Breast epithelium (tissue), 4 donors: ENCODE data around the gene ABHD8. TPM values are rescaled to one million over a fixed set of nuclear protein-coding genes. Genes with fewer than 3 reads are reported as not detected.

ENCODE experiments used
- DNase-seq, 2 donors: peaks; one replicate each; pipeline ENCODE4 v3.0.0-alpha.2; 2019; ENCODE audit warnings: low spot score in 2 of 2
- H3K27ac ChIP-seq, 2 donors: fragments of 200-600 bp; sonication (generic) in 1 of 2; one replicate each; pipeline ENCODE4 v1.5.1; 2016 to 2019; ENCODE audit warnings: mild to moderate bottlenecking in 1 of 2
- H3K27me3 ChIP-seq, 2 donors: fragments of 200-600 bp; sonication (generic) in 1 of 2; one replicate each; pipeline versions ENCODE4 v1.5.1 to v1.6.0; 2017 to 2019; ENCODE audit warnings: control low read depth in 1 of 2, mild to moderate bottlenecking in 1 of 2
- H3K36me3 ChIP-seq: fragments of 200-600 bp; one replicate; pipeline ENCODE4 v1.5.1; 2019
- H3K4me1 ChIP-seq, 2 donors: fragments of 200-600 bp; sonication (generic); one replicate each; pipeline ENCODE4 v1.5.1; 2016 to 2019; ENCODE audit warnings: control low read depth in 1 of 2
- H3K4me3 ChIP-seq, 3 donors: fragments of 200-600 bp; sonication (generic); 1 replicate in 2 of 3; 2 replicates in 1 of 3; pipeline ENCODE4 v1.5.1; 2016 to 2019; ENCODE audit warnings: mild to moderate bottlenecking in 3 of 3, moderate library complexity in 2 of 3
- H3K9me3 ChIP-seq, 2 donors: fragments of 200-600 bp; sonication (generic) in 1 of 2; one replicate each; pipeline ENCODE4 v1.5.1; 2016 to 2019; ENCODE audit warnings: control low read depth in 1 of 2
- POLR2A ChIP-seq: fragments of 450-650 bp; IDR thresholded peaks from one replicate; pipeline ENCODE4 v1.6.1; 2016; ENCODE audit warnings: antibody characterized with exemption, mild to moderate bottlenecking, moderate library complexity
- POLR2AphosphoS5 ChIP-seq, 3 donors: sonication (generic); formaldehyde crosslinking; IDR thresholded peaks; one replicate each; pipeline ENCODE4 v1.6.1; 2017; ENCODE audit warnings: antibody characterized with exemption in 3 of 3
- intact Hi-C: fragments of 100-400 bp; cut with DNase I; formaldehyde crosslinking; loops from one replicate; pipeline ENCODE4 v1.15.1; 2023; ENCODE audit warnings: low total_unique reads
- total RNA-seq, 3 donors: library from RNA; depleted of rRNA; stranded (reverse); fragments of >200 nt; gene quantifications; one replicate each; pipeline ENCODE4 v1.1.0, GENCODE V29; 2016
- TF ChIP-seq, protein P1 (sequence below), 3 donors: fragments of 450-650 bp; IDR thresholded peaks; one replicate each; pipeline ENCODE4 v1.5.1; 2016 to 2017; ENCODE audit warnings: antibody characterized with exemption in 3 of 3, mild to moderate bottlenecking in 3 of 3, moderate library complexity in 3 of 3

ABHD8 gene
- total RNA-seq, 3 donors from 2014 or later, result 6.7 to 14.4 (median 11.0) TPM

- no peak for TF ChIP-seq POLR2A
- TF ChIP-seq, protein P1, sequence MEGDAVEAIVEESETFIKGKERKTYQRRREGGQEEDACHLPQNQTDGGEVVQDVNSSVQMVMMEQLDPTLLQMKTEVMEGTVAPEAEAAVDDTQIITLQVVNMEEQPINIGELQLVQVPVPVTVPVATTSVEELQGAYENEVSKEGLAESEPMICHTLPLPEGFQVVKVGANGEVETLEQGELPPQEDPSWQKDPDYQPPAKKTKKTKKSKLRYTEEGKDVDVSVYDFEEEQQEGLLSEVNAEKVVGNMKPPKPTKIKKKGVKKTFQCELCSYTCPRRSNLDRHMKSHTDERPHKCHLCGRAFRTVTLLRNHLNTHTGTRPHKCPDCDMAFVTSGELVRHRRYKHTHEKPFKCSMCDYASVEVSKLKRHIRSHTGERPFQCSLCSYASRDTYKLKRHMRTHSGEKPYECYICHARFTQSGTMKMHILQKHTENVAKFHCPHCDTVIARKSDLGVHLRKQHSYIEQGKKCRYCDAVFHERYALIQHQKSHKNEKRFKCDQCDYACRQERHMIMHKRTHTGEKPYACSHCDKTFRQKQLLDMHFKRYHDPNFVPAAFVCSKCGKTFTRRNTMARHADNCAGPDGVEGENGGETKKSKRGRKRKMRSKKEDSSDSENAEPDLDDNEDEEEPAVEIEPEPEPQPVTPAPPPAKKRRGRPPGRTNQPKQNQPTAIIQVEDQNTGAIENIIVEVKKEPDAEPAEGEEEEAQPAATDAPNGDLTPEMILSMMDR (IDR thresholded peaks at IDR 0.05), result no peak
- TF ChIP-seq POLR2AphosphoS5 (IDR thresholded peaks at IDR 0.05), result no peak
- Histone ChIP-seq H3K27ac (no peak overlapping the region), H3K4me3 (no peak overlapping the region), H3K36me3 (peaks cover 7% of the 10 kb centered on the region), H3K9me3 (no peaks in the 10 kb centered on the region), H3K27me3 (peaks cover 0 to 3% of the 10 kb centered on the region in 2 donors), H3K4me1 (no peaks in the 10 kb centered on the region)
- DNase-seq, result no peak
- intact Hi-C loops, result loop anchor here (5.0 kb wide), 1 partner anchor 1363 kb away; the partner anchor contains the start of gene CRTC1
Observed at GRCh38 chr19:17319473-17320238, 16.4 kb upstream of the ABHD8 start.

- H3K27me3 ChIP-seq, result no peaks in the 10 kb centered on the region
Observed at GRCh38 chr19:17318966-17319365, 15.7 kb upstream of the ABHD8 start.

GRCh38 chr19:17314007-17314593, 10.9 kb upstream of the ABHD8 start:
- no peaks in the 10 kb centered on the region for H3K27me3 ChIP-seq
- intact Hi-C loops, result no loop called here
- H3K9me3 ChIP-seq, result no peaks in the 10 kb centered on the region
- no peaks in the 10 kb centered on the region for H3K36me3 ChIP-seq
- no peak overlapping the region for H3K27ac ChIP-seq
- peaks cover 5 to 7% of the 10 kb centered on the region in 2 donors for H3K4me1 ChIP-seq
- no peak for DNase-seq
- TF ChIP-seq POLR2A (no peak), POLR2AphosphoS5 (IDR thresholded peaks at IDR 0.05) (no peak)
- TF ChIP-seq, protein P1 (IDR thresholded peaks at IDR 0.05), result no peak
- no peak overlapping the region for H3K4me3 ChIP-seq

More at GRCh38 chr19:17318966-17319365, 15.7 kb upstream of the ABHD8 start:
- no peaks in the 10 kb centered on the region for H3K9me3 ChIP-seq
- H3K27ac ChIP-seq, result no peak overlapping the region
- peaks cover 7% of the 10 kb centered on the region for H3K36me3 ChIP-seq
- TF ChIP-seq, protein P1 (IDR thresholded peaks at IDR 0.05), result no peak
- H3K4me1 ChIP-seq, result no peaks in the 10 kb centered on the region
- intact Hi-C loops, result no loop called here
- no peak for DNase-seq
- no peak overlapping the region for H3K4me3 ChIP-seq

DNA sequence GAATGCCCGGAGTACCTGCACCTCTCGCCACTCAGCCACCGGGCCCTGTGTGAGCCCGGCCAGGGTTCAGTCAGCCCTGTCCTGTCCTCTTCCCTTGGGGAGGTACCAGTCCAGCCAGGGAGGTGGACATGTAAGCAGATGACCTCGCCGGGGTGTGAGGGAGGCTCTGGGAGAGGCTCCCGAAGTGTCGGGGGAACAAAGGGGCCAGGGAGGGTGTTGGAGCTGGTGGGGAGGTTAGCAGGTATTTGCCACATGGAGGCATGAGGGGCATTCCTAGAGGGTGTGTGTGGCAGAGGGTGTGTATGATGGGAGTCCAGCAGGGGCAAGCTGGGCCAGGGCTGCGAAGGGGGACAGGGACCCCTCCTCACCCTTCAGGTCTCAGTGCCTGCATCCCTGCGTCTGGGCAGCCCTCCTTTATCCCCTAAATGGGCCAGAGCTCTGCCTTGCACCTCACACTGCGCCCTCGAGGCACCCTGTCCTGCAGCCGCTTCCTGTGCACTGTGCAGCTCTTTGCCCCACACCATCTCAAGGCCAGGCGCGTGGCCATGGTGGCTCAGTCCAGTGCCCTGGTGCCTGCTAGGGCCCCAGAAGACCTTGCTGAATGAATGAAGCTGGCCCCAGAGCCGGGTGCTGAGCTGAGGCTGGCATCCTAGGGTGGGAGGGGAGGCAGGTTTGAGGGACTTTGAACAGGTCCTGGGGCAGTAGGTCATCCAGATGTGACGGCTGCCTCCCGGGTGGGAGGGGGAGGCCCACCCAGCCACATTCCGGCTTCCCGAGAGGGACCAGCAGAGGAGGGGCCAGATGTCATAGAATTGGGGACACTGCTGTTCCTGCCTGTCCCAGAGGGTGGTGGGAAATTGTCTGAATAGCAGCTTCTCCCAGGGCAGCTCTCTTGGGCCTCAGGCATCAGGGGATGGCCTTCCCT, 9.2 kb upstream of the ABHD8 start:
- TF ChIP-seq, protein P1 (IDR thresholded peaks at IDR 0.05), result no peak
- TF ChIP-seq POLR2AphosphoS5 (IDR thresholded peaks at IDR 0.05) (no peak), POLR2A (no peak)
- peaks cover 5 to 7% of the 10 kb centered on the region in 2 donors for H3K4me1 ChIP-seq
- H3K36me3 ChIP-seq, result no peaks in the 10 kb centered on the region
- no peak overlapping the region for H3K4me3 ChIP-seq
- H3K27ac ChIP-seq, result no peak overlapping the region
- no peaks in the 10 kb centered on the region for H3K27me3 ChIP-seq
- no peak for DNase-seq
- H3K9me3 ChIP-seq, result no peaks in the 10 kb centered on the region
- intact Hi-C loops, result no loop called here
